HG03442 (cell line): ENCODE results near the gene C17orf50.

ENCODE experiments used
- ATAC-seq: cut with Tn5 transposase; IDR thresholded peaks from one replicate; pipeline ENCODE4 v1.9.1; 2021; ENCODE audit warnings: mild to moderate bottlenecking, moderate library complexity; ENCODE audit not compliant: unreplicated experiment

The C17orf50 gene

GRCh38 chr17:35809855-35810461 is 49.3 kb downstream of the C17orf50 start:
- ATAC-seq = no peak

- no peak for ATAC-seq
Observed at GRCh38 chr17:35811759-35812158, 51.1 kb downstream of the C17orf50 start.

- ATAC-seq = no peak
Observed at GRCh38 chr17:35812456-35812855, 51.8 kb downstream of the C17orf50 start.
